ENCODE measurements around the gene PTGFRN.

Gene PTGFRN

GRCh38 chr1:117009132-117009531 lies 99.4 kb downstream of the PTGFRN start:
- DNase-seq: no peak

GRCh38 chr1:117010310-117010969 lies 100.7 kb downstream of the PTGFRN start:
- DNase-seq: no peak

- no peak for DNase-seq
Observed at GRCh38 chr1:117011334-117011733, 101.6 kb downstream of the PTGFRN start.

- DNase-seq: no peak
Observed at GRCh38 chr1:117013309-117013858, 103.7 kb downstream of the PTGFRN start.

- DNase-seq: no peak
Observed at GRCh38 chr1:117014209-117014608, 104.5 kb downstream of the PTGFRN start.

- DNase-seq: no peak
Observed at GRCh38 chr1:117015724-117016123, 106.0 kb downstream of the PTGFRN start.

GRCh38 chr1:117017062-117017461 lies 107.3 kb downstream of the PTGFRN start:
- DNase-seq: no peak

GRCh38 chr1:117017648-117018047 lies 107.9 kb downstream of the PTGFRN start:
- DNase-seq: peak; percentile 77

- DNase-seq: no peak
Observed at GRCh38 chr1:117020526-117021156, 110.9 kb downstream of the PTGFRN start.

GRCh38 chr1:117022114-117022513 lies 112.4 kb downstream of the PTGFRN start:
- DNase-seq: no peak

GRCh38 chr1:117025568-117025967 lies 115.9 kb downstream of the PTGFRN start:
- DNase-seq: no peak

GRCh38 chr1:117026361-117026760 lies 116.6 kb downstream of the PTGFRN start:
- DNase-seq: no peak

- DNase-seq: no peak
Observed at GRCh38 chr1:117029685-117030084, 120.0 kb downstream of the PTGFRN start.

GRCh38 chr1:117030271-117030877 lies 120.7 kb downstream of the PTGFRN start:
- no peak for DNase-seq

- no peak for DNase-seq
Observed at GRCh38 chr1:117032266-117032665, 122.5 kb downstream of the PTGFRN start.

- no peak for DNase-seq
Observed at GRCh38 chr1:117032681-117033539, 123.2 kb downstream of the PTGFRN start.

- no peak for DNase-seq
Observed at GRCh38 chr1:117033772-117034171, 124.1 kb downstream of the PTGFRN start.

GRCh38 chr1:117034791-117035290 lies 125.1 kb downstream of the PTGFRN start:
- no peak for DNase-seq

- no peak for DNase-seq
Observed at GRCh38 chr1:117036018-117036461, 126.3 kb downstream of the PTGFRN start.

GRCh38 chr1:117037802-117038201 lies 128.1 kb downstream of the PTGFRN start:
- DNase-seq: no peak

GRCh38 chr1:117038236-117038635 lies 128.5 kb downstream of the PTGFRN start:
- DNase-seq: no peak

Measured in DMS 273 treated with DMSO at 0.1 percent for 48 hours (cell line).